T-helper 1 cell treated with Interleukin-12 subunit alpha and Interleukin-12 subunit beta and Interleukin-4 antibody, amounts not matched to agents 30 μg/mL and 1 μg/mL, for 36 hours (primary cell): Measurements from ENCODE around the gene UBXN4.
"Not testable (repeated sequence)": the region's sequence is repeated elsewhere in the genome, so short reads cannot be mapped to it uniquely, and the experiment has no call there.

Source experiments
- H3K27ac Mint-ChIP-seq: one replicate; pipeline ENCODE4 v1.8.0; 2021; ENCODE audit warnings: mild to moderate bottlenecking, mixed read lengths
- H3K27me3 Mint-ChIP-seq: one replicate; pipeline ENCODE4 v1.8.0; 2021; ENCODE audit warnings: low read depth, mixed read lengths
- H3K36me3 Mint-ChIP-seq: one replicate; pipeline ENCODE4 v1.8.0; 2021; ENCODE audit warnings: low read depth, mixed read lengths
- H3K4me1 Mint-ChIP-seq: one replicate; pipeline ENCODE4 v1.8.0; 2021; ENCODE audit warnings: low read depth, mixed read lengths
- H3K4me3 Mint-ChIP-seq: one replicate; pipeline ENCODE4 v1.8.0; 2021; ENCODE audit warnings: mild to moderate bottlenecking, moderate library complexity, mixed read lengths
- H3K9me3 Mint-ChIP-seq: one replicate; pipeline ENCODE4 v1.8.0; 2021; ENCODE audit warnings: mixed read lengths

The UBXN4 gene

DNA sequence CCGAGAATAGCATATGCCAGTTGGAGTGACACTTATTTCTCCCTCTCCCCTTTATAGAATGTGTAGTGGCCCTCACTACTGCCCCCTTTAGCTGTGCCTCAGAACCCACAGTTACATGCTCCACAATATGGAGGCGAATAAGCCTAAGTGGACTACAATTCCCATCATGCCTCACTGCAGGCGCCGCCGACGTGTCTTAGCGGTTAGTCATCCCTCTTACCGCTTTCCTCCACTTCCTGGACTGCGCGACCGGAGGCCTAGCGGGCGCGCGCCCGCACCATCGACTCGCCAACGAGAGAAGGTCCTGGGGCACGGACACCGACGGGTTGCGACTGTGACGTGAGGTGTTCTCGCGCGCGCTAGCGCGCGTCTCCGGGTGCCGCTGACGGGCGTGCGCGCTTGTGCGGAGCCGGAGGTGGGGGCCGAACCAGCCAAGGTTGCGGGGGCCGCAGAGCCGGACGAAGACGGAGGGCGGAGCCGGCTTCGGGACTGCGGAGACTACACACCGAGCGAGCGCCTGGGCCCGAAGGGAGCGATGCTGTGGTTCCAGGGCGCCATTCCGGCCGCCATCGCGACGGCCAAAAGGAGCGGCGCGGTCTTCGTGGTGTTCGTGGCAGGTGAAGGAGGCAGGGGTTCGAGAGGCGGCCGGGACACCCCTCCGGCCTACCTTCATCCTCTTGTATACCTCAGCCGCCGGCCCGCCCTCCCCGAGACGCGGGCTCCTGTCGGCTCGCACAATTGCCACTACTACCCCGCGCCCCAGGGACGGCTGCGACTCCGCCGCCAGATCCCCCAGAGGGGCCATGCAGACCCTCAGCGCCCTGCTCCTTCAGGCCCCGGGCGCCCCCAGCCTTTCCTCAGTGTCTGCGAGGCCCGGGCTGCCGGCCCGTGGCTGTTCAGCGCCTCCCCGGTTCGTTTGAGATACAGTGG is at the start of gene UBXN4:
TSS of gene UBXN4 (plus strand) at position 461 of the 930 bp plus-strand sequence. CDS start at position 536, 75 bp downstream.
- Mint-ChIP-seq H3K9me3 (peaks cover 4% of the 10 kb centered on the region), H3K36me3 (peaks cover 19% of the 10 kb centered on the region), H3K4me1 (peaks cover 28% of the 10 kb centered on the region), H3K27ac (peak within 1 kb of the TSS; percentile 100), H3K27me3 (no peaks in the 10 kb centered on the region), H3K4me3 (peak within 1 kb of the TSS; percentile 98)

DNA sequence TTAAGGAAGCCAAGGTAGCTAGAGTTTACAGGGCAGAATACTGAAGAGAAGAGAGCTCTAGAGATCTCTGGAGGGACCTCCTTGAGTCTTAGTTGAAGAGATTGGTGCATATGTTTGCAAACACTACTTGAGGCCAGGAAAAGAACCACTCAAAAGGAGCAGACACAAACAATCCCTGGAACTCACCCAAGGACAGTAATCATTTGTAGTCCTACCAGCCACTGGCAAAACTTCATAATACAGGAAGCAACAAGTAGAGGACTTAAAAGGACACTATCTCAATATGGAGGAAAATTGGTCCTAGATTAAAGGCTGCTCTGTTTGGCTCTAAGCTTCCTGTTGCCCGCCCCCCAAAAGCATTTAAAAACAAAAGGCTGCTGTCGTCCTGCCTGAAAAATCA is 46.9 kb upstream of the UBXN4 start:
- no peaks in the 10 kb centered on the region for H3K27me3 Mint-ChIP-seq
- peaks cover 4% of the 10 kb centered on the region for H3K9me3 Mint-ChIP-seq
- no peak overlapping the region for H3K27ac Mint-ChIP-seq
- peaks cover 12% of the 10 kb centered on the region for H3K4me1 Mint-ChIP-seq
- H3K4me3 Mint-ChIP-seq: no peak overlapping the region
- peaks cover 19% of the 10 kb centered on the region for H3K36me3 Mint-ChIP-seq

- Mint-ChIP-seq H3K4me3 (no peak overlapping the region), H3K9me3 (peaks cover 4% of the 10 kb centered on the region), H3K27me3 (no peaks in the 10 kb centered on the region), H3K27ac (no peak overlapping the region), H3K4me1 (peaks cover 3% of the 10 kb centered on the region), H3K36me3 (peaks cover 14% of the 10 kb centered on the region)
Measured at GRCh38 chr2:135698838-135699237, 42.8 kb upstream of the UBXN4 start.

- Mint-ChIP-seq H3K4me3 (no peak overlapping the region), H3K36me3 (no peaks in the 10 kb centered on the region), H3K27ac (no peak overlapping the region), H3K9me3 (no peaks in the 10 kb centered on the region), H3K27me3 (no peaks in the 10 kb centered on the region), H3K4me1 (no peaks in the 10 kb centered on the region)
Measured at GRCh38 chr2:135701442-135701841, 40.2 kb upstream of the UBXN4 start.

- Mint-ChIP-seq H3K4me1 (no peaks in the 10 kb centered on the region), H3K4me3 (no peak overlapping the region), H3K9me3 (no peaks in the 10 kb centered on the region), H3K27me3 (no peaks in the 10 kb centered on the region), H3K27ac (no peak overlapping the region), H3K36me3 (no peaks in the 10 kb centered on the region)
Measured at GRCh38 chr2:135703300-135703699, 38.4 kb upstream of the UBXN4 start.

DNA sequence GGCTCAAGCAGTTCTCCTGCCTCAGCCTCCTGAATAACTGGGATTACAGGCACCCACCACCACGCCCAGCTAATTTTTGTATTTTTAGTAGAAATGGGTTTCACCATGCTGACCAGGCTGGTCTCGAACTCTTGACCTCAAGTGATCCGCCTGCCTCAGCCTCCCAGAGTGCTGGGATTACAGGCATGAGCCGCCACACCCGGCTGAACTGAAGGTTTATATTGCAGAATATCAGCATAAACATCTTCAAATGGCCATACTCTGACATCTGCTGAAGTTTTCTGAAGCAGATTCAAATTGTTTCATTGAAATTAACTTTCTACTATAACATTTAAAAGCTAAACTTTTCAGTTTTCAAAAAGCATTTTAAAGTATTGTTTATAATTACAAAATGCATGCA is 37.6 kb upstream of the UBXN4 start:
- not testable (repeated sequence) for H3K4me1 Mint-ChIP-seq, H3K36me3 Mint-ChIP-seq, H3K4me3 Mint-ChIP-seq, H3K27ac Mint-ChIP-seq, H3K27me3 Mint-ChIP-seq, H3K9me3 Mint-ChIP-seq

- Mint-ChIP-seq H3K9me3 (no peaks in the 10 kb centered on the region), H3K4me3 (no peak overlapping the region), H3K36me3 (peaks cover 5% of the 10 kb centered on the region), H3K27me3 (no peaks in the 10 kb centered on the region), H3K27ac (no peak overlapping the region), H3K4me1 (no peaks in the 10 kb centered on the region)
Measured at GRCh38 chr2:135708159-135708558, 33.5 kb upstream of the UBXN4 start.

DNA sequence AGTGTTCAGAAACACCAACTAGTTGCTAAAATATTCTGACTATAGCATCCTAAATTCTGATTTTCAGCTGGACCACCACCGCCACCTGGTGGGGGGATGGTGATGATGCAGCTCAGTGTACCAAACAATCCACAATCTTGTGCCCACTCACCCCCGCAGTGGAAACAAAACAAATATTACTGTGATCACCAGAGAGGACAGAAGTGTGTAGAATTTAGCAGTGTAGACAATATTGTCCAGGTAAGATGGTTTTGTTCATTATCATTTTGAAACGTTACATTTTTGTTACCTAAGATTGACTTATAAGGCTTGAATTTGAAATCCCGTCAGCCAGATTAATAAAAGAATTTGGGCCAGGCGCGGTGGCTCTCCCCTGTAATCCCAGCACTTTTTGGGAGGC is 31.7 kb upstream of the UBXN4 start:
- Mint-ChIP-seq H3K27ac (no peak overlapping the region), H3K9me3 (no peaks in the 10 kb centered on the region), H3K4me1 (no peaks in the 10 kb centered on the region), H3K36me3 (peaks cover 5% of the 10 kb centered on the region), H3K27me3 (no peaks in the 10 kb centered on the region), H3K4me3 (no peak overlapping the region)

DNA sequence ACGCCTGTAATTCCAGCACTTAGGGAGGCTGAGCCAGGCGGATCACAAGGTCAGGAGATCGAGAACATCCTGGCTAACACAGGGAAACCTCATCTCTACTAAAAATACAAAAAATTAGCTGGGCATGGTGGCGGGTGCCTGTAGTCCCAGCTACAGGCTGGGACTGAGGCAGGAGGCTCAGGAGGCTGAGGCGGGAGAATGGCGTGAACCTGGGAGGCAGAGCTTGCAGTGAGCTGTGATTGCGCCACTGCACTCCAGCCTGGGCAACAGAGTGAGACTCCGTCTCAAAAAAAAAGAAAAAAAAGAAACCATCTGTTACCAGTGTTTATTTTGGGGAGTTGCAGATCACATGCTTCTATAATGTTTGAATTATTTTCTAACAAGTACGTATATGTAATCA is 26.6 kb upstream of the UBXN4 start:
- not testable (repeated sequence) for H3K36me3 Mint-ChIP-seq, H3K27me3 Mint-ChIP-seq, H3K4me3 Mint-ChIP-seq, H3K27ac Mint-ChIP-seq, H3K9me3 Mint-ChIP-seq, H3K4me1 Mint-ChIP-seq

GRCh38 chr2:135728064-135728743 is 13.5 kb upstream of the UBXN4 start:
- Mint-ChIP-seq H3K4me3 (no peak overlapping the region), H3K4me1 (peaks cover 2% of the 10 kb centered on the region)

GRCh38 chr2:135732561-135732960 is 9.1 kb upstream of the UBXN4 start:
- no peaks in the 10 kb centered on the region for H3K27me3 Mint-ChIP-seq
- peaks cover 2% of the 10 kb centered on the region for H3K4me1 Mint-ChIP-seq
- H3K9me3 Mint-ChIP-seq: no peaks in the 10 kb centered on the region
- H3K4me3 Mint-ChIP-seq: no peak overlapping the region
- H3K27ac Mint-ChIP-seq: no peak overlapping the region
- peaks cover 2% of the 10 kb centered on the region for H3K36me3 Mint-ChIP-seq

More at GRCh38 chr2:135728064-135728743, 13.5 kb upstream of the UBXN4 start:
- H3K9me3 Mint-ChIP-seq: no peaks in the 10 kb centered on the region
- H3K27me3 Mint-ChIP-seq: no peaks in the 10 kb centered on the region
- no peak overlapping the region for H3K27ac Mint-ChIP-seq
- H3K36me3 Mint-ChIP-seq: peaks cover 17% of the 10 kb centered on the region

DNA sequence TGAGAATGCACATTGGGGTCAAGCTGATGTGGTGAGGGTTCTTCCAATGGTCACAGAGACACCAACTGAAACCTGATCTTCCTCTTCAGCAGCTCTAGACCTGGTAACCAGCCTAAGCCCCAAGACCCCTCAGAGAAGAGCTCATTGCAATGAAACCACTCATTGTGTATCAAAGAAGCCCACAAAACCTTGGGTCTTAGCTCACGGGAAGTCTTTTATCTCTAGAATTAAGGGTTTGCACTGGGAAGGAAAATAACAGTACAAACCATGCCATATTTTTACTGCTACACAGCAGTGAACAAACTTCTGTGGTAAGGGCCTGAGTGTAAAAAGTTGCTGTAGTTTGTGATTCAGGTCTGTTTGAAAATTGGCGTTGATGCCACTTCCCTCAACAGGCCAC is 8.6 kb upstream of the UBXN4 start:
- Mint-ChIP-seq H3K4me3 (no peak overlapping the region), H3K27ac (no peak overlapping the region), H3K27me3 (no peaks in the 10 kb centered on the region), H3K9me3 (no peaks in the 10 kb centered on the region), H3K36me3 (peaks cover 2% of the 10 kb centered on the region), H3K4me1 (peaks cover 2% of the 10 kb centered on the region)

DNA sequence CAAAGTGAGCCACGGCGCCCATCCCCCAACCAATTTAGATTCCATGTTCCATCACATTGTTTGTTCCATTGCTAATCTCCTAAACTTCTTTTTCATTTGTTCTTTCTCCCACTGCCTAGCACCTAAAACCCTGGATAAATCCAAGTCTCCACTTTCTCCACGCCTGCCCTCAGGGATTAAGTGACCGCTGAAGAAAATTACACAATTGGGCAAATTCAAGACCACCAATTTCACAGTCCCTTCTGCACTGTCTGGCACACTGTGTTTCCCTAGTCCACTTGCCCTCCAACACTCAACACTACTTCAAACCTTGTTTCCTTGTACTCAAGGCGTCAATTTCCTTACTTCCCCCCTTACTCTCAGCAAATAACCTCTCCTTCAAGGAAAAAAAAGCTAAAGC is 5.1 kb upstream of the UBXN4 start:
- H3K4me1 Mint-ChIP-seq: peaks cover 4% of the 10 kb centered on the region
- no peak overlapping the region for H3K27ac Mint-ChIP-seq

DNA sequence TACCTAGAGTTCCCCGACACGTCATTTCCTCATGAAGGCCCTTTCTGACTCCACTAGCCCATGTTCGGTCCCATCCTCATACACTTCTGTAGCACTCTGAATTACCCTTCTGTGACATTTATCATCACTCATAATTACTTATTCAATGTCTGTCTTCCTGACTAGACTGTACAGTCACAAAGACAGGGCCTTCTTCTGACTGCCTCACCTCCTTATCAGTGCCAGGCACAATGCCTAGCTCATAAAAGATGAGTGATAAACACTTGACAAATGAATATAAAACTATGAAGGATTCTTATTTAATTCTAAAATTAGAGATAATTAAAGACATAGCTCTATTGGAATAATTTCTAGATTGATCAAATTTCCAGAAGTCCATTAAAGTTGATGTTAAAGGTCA is 1.4 kb upstream of the UBXN4 start:
- Mint-ChIP-seq H3K27ac (no peak overlapping the region), H3K36me3 (peaks cover 10% of the 10 kb centered on the region), H3K27me3 (no peaks in the 10 kb centered on the region), H3K4me3 (no peak overlapping the region), H3K4me1 (peaks cover 20% of the 10 kb centered on the region), H3K9me3 (peaks cover 4% of the 10 kb centered on the region)

More for the DNA sequence above, 5.1 kb upstream of the UBXN4 start:
- H3K9me3 Mint-ChIP-seq: peaks cover 4% of the 10 kb centered on the region
- no peak overlapping the region for H3K4me3 Mint-ChIP-seq
- no peaks in the 10 kb centered on the region for H3K27me3 Mint-ChIP-seq
- peaks cover 2% of the 10 kb centered on the region for H3K36me3 Mint-ChIP-seq

- Mint-ChIP-seq H3K27ac (no peak overlapping the region), H3K9me3 (peaks cover 4% of the 10 kb centered on the region), H3K4me1 (peaks cover 22% of the 10 kb centered on the region), H3K4me3 (no peak overlapping the region), H3K36me3 (peaks cover 13% of the 10 kb centered on the region), H3K27me3 (no peaks in the 10 kb centered on the region)
Measured at GRCh38 chr2:135741043-135741394, 636 bp upstream of the UBXN4 start.
